Panc1 (cell line): ENCODE results near the gene LRRC45. TPM values are rescaled to one million over a fixed set of nuclear protein-coding genes. Genes with fewer than 3 reads are reported as not detected.

Experiments used
- ATAC-seq: fragments of 200-7000 bp; cut with Tn5 transposase; 2 replicates; pipeline ENCODE4 v1.9.1; 2020; ENCODE audit warnings: mild to moderate bottlenecking, moderate library complexity
- BruUV-seq: library from RNA; stranded (reverse); fragments of 400-500 nt; replicated peaks from 2 replicates; lab custom pipeline; 2021; lab: Mats Ljungman, UMichigan
- CTCF ChIA-PET: fragments of 300-600 bp; sonication (Branson Sonifier 250); formaldehyde crosslinking; loops from one replicate; lab custom pipeline; 2022; ENCODE audit warnings: antibody characterized with exemption; lab: Charles Lee
- POLR2A ChIA-PET: fragments of 300-600 bp; sonication (Branson Sonifier 250); formaldehyde crosslinking; loops from one replicate; lab custom pipeline; 2022; ENCODE audit warnings: antibody characterized with exemption; lab: Charles Lee
- DNase-seq: peaks from one replicate; pipeline ENCODE4 v3.0.0-alpha.2; 2010; ENCODE audit warnings: low read depth, low spot score
- H3K27ac ChIP-seq: 2 replicates; pipeline ENCODE4 v1.5.1; 2011; ENCODE audit warnings: mild to moderate bottlenecking, low read length, inconsistent platforms
- H3K27me3 ChIP-seq: fragments of 200-500 bp; sonication (Bioruptor generic); 2 replicates; pipeline ENCODE4 v1.6.0; 2014; ENCODE audit warnings: low read length, inconsistent platforms; ENCODE audit not compliant: control insufficient read depth, insufficient read depth
- H3K36me3 ChIP-seq: fragments of 200-500 bp; sonication (Bioruptor generic); 2 replicates; pipeline ENCODE4 v1.5.1; 2014; ENCODE audit warnings: inconsistent platforms, mild to moderate bottlenecking, low read length, moderate library complexity; ENCODE audit not compliant: control insufficient read depth, insufficient read depth
- H3K4me1 ChIP-seq: 2 replicates; pipeline ENCODE4 v1.5.1; 2011; ENCODE audit warnings: inconsistent platforms, mild to moderate bottlenecking, low read length, moderate library complexity; ENCODE audit not compliant: control insufficient read depth, insufficient read depth
- H3K4me3 ChIP-seq, 2 experiments: 2 replicates each; pipeline ENCODE4 v1.5.1; 2011 to 2012; ENCODE audit warnings: low read depth in 2 of 2, low read length in 2 of 2, mild to moderate bottlenecking in 2 of 2, inconsistent platforms in 1 of 2, moderate library complexity in 1 of 2
- H3K9me3 ChIP-seq: fragments of 200-500 bp; sonication (Bioruptor generic); 2 replicates; pipeline ENCODE4 v1.5.1; 2014; ENCODE audit warnings: low read depth, mild to moderate bottlenecking, inconsistent platforms, low read length, moderate library complexity; ENCODE audit not compliant: control insufficient read depth, insufficient read depth
- POLR2AphosphoS5 ChIP-seq: IDR thresholded peaks from 2 replicates; pipeline ENCODE4 v1.6.1; 2012; ENCODE audit warnings: mild to moderate bottlenecking, low read depth, low read length, moderate library complexity
- SIN3A ChIP-seq: IDR thresholded peaks from 2 replicates; pipeline ENCODE4 v1.6.1; 2012; ENCODE audit warnings: low read depth, mild to moderate bottlenecking, low read length, moderate library complexity, borderline replicate concordance; ENCODE audit not compliant: insufficient read depth
- TCF7L2 ChIP-seq: IDR thresholded peaks from 2 replicates; pipeline ENCODE4 v1.6.1; 2011; ENCODE audit warnings: mild to moderate bottlenecking, low read depth, low read length, inconsistent platforms
- in situ Hi-C: cut with HindIII; loops from 2 replicates; pipeline ENCODE4 v1.10.0; 2016; ENCODE audit warnings: low sequenced_read_pairs, low pct_unique_long_range_greater_than_20kb
- intact Hi-C: fragments of 100-400 bp; cut with micrococcal nuclease; formaldehyde crosslinking; loops from one replicate; pipeline ENCODE4 v1.10.0; 2022; ENCODE audit not compliant: unreplicated experiment
- total RNA-seq: library from RNA; stranded (reverse); gene quantifications from one replicate; pipeline ENCODE4 v1.2.1, GENCODE V29; 2021; ENCODE audit not compliant: unreplicated experiment
- TF ChIP-seq, protein P1 (sequence below), 2 experiments: IDR thresholded peaks; 2 replicates each; pipeline ENCODE4 v1.6.1; 2011 to 2012; ENCODE audit warnings: low read depth in 2 of 2, control low read depth in 1 of 2, low read length in 1 of 2, mild to moderate bottlenecking in 1 of 2, moderate library complexity in 1 of 2; ENCODE audit not compliant: insufficient read depth in 1 of 2
- TF ChIP-seq, protein P2 (sequence below): fragments of 450-650 bp; IDR thresholded peaks from 2 replicates; pipeline ENCODE4 v1.5.1; 2017; ENCODE audit warnings: mild to moderate bottlenecking

The LRRC45 gene
- total RNA-seq, 1 experiment from 2014 or later = 29.9 TPM

DNA sequence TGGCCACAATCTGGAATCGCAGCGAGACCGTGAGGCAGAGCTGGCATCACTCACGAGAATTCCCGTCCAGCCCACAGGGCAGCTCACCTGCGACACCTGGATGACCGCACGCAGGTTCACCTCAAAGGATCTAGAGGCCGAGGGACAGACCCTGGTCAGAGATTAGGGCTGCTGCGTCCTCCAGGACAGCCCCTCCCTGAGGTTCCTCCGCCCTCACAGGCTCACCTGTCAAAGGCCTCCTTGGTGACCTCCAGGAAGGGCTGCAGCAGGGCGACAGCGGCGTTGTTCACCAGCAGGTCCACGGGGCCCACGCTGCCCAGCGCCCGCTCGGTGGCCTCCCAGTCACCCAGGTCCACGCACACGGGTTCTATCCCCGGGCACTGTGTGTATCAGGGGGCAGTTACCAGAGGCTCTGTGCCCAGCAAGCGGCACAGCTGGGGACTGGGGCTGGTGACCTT, 13.6 kb downstream of the LRRC45 start:
- Histone ChIP-seq H3K4me1 (peaks cover 19% of the 10 kb centered on the region), H3K27ac (peak overlapping the region; percentile 83), H3K4me3 (peak overlapping the region; percentile 58 to 79), H3K36me3 (peaks cover 2% of the 10 kb centered on the region; the same call in 1 of the 2 replicates), H3K9me3 (no peaks in the 10 kb centered on the region), H3K27me3 (no peaks in the 10 kb centered on the region)
- ChIA-PET POLR2A (interaction anchor here (0.5 kb wide), 1 partner anchor 18 kb away, joined by 3 read pairs; no protein-coding TSS in a partner anchor), CTCF (no interaction called here)
- no TSS peak for BruUV-seq
- TF ChIP-seq, protein P1, sequence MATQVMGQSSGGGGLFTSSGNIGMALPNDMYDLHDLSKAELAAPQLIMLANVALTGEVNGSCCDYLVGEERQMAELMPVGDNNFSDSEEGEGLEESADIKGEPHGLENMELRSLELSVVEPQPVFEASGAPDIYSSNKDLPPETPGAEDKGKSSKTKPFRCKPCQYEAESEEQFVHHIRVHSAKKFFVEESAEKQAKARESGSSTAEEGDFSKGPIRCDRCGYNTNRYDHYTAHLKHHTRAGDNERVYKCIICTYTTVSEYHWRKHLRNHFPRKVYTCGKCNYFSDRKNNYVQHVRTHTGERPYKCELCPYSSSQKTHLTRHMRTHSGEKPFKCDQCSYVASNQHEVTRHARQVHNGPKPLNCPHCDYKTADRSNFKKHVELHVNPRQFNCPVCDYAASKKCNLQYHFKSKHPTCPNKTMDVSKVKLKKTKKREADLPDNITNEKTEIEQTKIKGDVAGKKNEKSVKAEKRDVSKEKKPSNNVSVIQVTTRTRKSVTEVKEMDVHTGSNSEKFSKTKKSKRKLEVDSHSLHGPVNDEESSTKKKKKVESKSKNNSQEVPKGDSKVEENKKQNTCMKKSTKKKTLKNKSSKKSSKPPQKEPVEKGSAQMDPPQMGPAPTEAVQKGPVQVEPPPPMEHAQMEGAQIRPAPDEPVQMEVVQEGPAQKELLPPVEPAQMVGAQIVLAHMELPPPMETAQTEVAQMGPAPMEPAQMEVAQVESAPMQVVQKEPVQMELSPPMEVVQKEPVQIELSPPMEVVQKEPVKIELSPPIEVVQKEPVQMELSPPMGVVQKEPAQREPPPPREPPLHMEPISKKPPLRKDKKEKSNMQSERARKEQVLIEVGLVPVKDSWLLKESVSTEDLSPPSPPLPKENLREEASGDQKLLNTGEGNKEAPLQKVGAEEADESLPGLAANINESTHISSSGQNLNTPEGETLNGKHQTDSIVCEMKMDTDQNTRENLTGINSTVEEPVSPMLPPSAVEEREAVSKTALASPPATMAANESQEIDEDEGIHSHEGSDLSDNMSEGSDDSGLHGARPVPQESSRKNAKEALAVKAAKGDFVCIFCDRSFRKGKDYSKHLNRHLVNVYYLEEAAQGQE (IDR thresholded peaks at IDR 0.05; ENCODE audit: insufficient read depth in 1 of 2, low read depth in 2 of 2, low read length in 1 of 2) = no peak
- TF ChIP-seq, protein P2, sequence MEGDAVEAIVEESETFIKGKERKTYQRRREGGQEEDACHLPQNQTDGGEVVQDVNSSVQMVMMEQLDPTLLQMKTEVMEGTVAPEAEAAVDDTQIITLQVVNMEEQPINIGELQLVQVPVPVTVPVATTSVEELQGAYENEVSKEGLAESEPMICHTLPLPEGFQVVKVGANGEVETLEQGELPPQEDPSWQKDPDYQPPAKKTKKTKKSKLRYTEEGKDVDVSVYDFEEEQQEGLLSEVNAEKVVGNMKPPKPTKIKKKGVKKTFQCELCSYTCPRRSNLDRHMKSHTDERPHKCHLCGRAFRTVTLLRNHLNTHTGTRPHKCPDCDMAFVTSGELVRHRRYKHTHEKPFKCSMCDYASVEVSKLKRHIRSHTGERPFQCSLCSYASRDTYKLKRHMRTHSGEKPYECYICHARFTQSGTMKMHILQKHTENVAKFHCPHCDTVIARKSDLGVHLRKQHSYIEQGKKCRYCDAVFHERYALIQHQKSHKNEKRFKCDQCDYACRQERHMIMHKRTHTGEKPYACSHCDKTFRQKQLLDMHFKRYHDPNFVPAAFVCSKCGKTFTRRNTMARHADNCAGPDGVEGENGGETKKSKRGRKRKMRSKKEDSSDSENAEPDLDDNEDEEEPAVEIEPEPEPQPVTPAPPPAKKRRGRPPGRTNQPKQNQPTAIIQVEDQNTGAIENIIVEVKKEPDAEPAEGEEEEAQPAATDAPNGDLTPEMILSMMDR = no peak
- no peak for TF ChIP-seq SIN3A
- TF ChIP-seq POLR2AphosphoS5 = no peak
- in situ Hi-C loops = no loop called here
- DNase-seq (no peak), ATAC-seq (no peak)
- intact Hi-C loops = no loop called here

DNA sequence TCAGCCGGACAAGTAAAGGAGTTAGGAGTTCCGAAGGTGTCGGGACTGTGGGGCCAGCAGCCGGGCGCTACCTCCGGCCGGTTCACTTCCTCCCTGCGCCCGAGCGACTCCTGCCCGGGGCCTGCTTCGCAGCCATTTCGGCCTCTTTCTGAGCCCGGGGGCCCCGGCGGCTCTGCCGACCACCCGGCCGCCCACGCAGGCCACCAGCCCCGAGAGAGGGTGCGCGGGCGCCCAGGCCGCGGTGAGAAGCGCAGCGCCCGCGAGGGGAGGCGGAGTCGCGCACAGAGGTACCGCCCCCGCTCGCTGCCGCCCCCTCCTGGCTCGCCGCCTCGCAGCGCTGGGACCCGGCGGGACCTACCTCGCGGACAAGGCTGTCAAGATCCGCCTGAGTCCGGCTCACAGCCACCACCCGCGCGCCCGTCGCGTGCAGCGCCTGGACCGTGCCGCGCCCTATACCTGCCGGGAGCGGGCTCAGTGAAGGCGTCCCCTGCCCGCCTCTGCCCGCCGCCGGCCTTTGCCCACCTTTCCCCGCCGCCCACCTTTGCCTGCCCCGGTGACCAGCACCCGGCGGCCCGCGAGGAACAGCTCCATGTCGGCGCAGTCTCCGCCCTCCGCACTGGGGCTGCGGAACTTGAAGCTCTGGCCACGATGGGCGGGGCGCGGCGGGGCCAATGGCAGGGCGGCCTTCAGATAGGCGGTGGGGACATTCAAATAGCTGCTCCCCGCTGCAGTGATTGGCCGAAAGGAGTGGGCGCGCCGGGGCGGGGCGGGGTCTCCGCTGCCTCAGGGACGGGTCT, 14.2 kb downstream of the LRRC45 start, which contains the start of gene DCXR:
DCXR (minus strand) TSS at position 606 of the 797 bp plus-strand sequence; CDS start at position 591, 15 bp downstream.
- in situ Hi-C loops (no loop called here), intact Hi-C loops (no loop called here)
- ATAC-seq (peak; percentile 96), DNase-seq (peak; percentile 46)
- Histone ChIP-seq H3K27ac (peak within 1 kb of the TSS; percentile 83), H3K4me1 (peaks cover 16% of the 10 kb centered on the region), H3K36me3 (peaks cover under 1% of the 10 kb centered on the region; the same call in 1 of the 2 replicates), H3K27me3 (no peaks in the 10 kb centered on the region), H3K9me3 (no peaks in the 10 kb centered on the region), H3K4me3 (peak within 1 kb of the TSS; percentile 58 to 79)
- CTCF ChIA-PET = interaction anchor here (0.7 to 1.1 kb wide), 5 partner anchors 14 to 77 kb away, joined by 3 to 7 read pairs (median 5); partner anchors contain the start of genes CENPX and LRRC45
- TF ChIP-seq, protein P2 = peak; percentile 99
- TF ChIP-seq, protein P1 (IDR thresholded peaks at IDR 0.05; ENCODE audit: insufficient read depth in 1 of 2, low read depth in 2 of 2, low read length in 1 of 2) = peak in 1 of 2 experiments; percentile 61; a peak in 1 of 4 replicates
- TF ChIP-seq TCF7L2 (no peak), POLR2AphosphoS5 (peak; percentile 93), SIN3A (peak; percentile 97; the same call in 1 of the 2 replicates)
- no TSS peak for BruUV-seq
- POLR2A ChIA-PET = no interaction called here
